ENCODE results near the gene PAX5. TPM values are rescaled to one million over a fixed set of nuclear protein-coding genes. Genes with fewer than 3 reads are reported as not detected.

The PAX5 gene
- total RNA-seq, 2 donors from 2014 or later, result 0.52 TPM; not detected in 1

- Histone ChIP-seq H3K9me3 (no peaks in the 10 kb centered on the region), H3K4me1 (no peaks in the 10 kb centered on the region), H3K27ac (no peak overlapping the region), H3K36me3 (replicated peaks in 1 of 2; ENCODE audit: insufficient read depth in 1 of 2, low read depth in 2 of 2) (no peaks in the 10 kb centered on the region), H3K4me3 (no peak overlapping the region), H3K27me3 (no peaks in the 10 kb centered on the region)
- 56 to 64% methylated on average over 11 to 12 of the region's 12 CpGs for WGBS, 2 donors
- intact Hi-C loops (cut with DNase I), result no loop called here
- ATAC-seq (no peak), DNase-seq (no peak)
- TF ChIP-seq POLR2A (IDR thresholded peaks at IDR 0.05), result no peak
- TF ChIP-seq, protein P1, sequence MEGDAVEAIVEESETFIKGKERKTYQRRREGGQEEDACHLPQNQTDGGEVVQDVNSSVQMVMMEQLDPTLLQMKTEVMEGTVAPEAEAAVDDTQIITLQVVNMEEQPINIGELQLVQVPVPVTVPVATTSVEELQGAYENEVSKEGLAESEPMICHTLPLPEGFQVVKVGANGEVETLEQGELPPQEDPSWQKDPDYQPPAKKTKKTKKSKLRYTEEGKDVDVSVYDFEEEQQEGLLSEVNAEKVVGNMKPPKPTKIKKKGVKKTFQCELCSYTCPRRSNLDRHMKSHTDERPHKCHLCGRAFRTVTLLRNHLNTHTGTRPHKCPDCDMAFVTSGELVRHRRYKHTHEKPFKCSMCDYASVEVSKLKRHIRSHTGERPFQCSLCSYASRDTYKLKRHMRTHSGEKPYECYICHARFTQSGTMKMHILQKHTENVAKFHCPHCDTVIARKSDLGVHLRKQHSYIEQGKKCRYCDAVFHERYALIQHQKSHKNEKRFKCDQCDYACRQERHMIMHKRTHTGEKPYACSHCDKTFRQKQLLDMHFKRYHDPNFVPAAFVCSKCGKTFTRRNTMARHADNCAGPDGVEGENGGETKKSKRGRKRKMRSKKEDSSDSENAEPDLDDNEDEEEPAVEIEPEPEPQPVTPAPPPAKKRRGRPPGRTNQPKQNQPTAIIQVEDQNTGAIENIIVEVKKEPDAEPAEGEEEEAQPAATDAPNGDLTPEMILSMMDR (IDR thresholded peaks at IDR 0.05), result no peak
Measured at GRCh38 chr9:36911601-36912412, 122.3 kb downstream of the PAX5 start.

- no peaks in the 10 kb centered on the region for H3K9me3 ChIP-seq
- ATAC-seq, result no peak
- 78 to 82% methylated on average over 6 of the region's 6 CpGs for WGBS, 2 donors
- no peaks in the 10 kb centered on the region for H3K4me1 ChIP-seq
- no peak overlapping the region for H3K4me3 ChIP-seq
- DNase-seq, result no peak
- H3K36me3 ChIP-seq (replicated peaks in 1 of 2; ENCODE audit: insufficient read depth in 1 of 2, low read depth in 2 of 2), result no peaks in the 10 kb centered on the region
- no peaks in the 10 kb centered on the region for H3K27me3 ChIP-seq
- TF ChIP-seq POLR2A (IDR thresholded peaks at IDR 0.05), result no peak
- TF ChIP-seq, protein P1 (IDR thresholded peaks at IDR 0.05), result no peak
- intact Hi-C loops (cut with DNase I), result no loop called here
- no peak overlapping the region for H3K27ac ChIP-seq
Measured at GRCh38 chr9:36911037-36911436, 123.0 kb downstream of the PAX5 start.

GRCh38 chr9:36906492-36906891, 127.6 kb downstream of the PAX5 start:
- TF ChIP-seq POLR2A (IDR thresholded peaks at IDR 0.05), result no peak
- TF ChIP-seq, protein P1 (IDR thresholded peaks at IDR 0.05), result no peak
- Histone ChIP-seq H3K4me3 (no peak overlapping the region), H3K27me3 (no peaks in the 10 kb centered on the region), H3K4me1 (no peaks in the 10 kb centered on the region), H3K27ac (no peak overlapping the region), H3K9me3 (no peaks in the 10 kb centered on the region), H3K36me3 (replicated peaks in 1 of 2; ENCODE audit: insufficient read depth in 1 of 2, low read depth in 2 of 2) (no peaks in the 10 kb centered on the region)
- intact Hi-C loops (cut with DNase I), result no loop called here
- WGBS, 2 donors, result 68 to 82% methylated on average over 6 of the region's 6 CpGs
- DNase-seq (no peak), ATAC-seq (no peak)

GRCh38 chr9:36905101-36906066, 128.7 kb downstream of the PAX5 start:
- DNase-seq (no peak), ATAC-seq (no peak)
- 80 to 83% methylated on average over 10 of the region's 10 CpGs for WGBS, 2 donors
- Histone ChIP-seq H3K9me3 (no peaks in the 10 kb centered on the region), H3K4me3 (no peak overlapping the region), H3K36me3 (replicated peaks in 1 of 2; ENCODE audit: insufficient read depth in 1 of 2, low read depth in 2 of 2) (no peaks in the 10 kb centered on the region), H3K4me1 (no peaks in the 10 kb centered on the region), H3K27me3 (no peaks in the 10 kb centered on the region), H3K27ac (no peak overlapping the region)
- TF ChIP-seq, protein P1 (IDR thresholded peaks at IDR 0.05), result no peak
- no peak for TF ChIP-seq POLR2A (IDR thresholded peaks at IDR 0.05)
- intact Hi-C loops (cut with DNase I), result no loop called here
